Liver (tissue), 9 donors: ENCODE results near the gene ECSIT. TPM values are rescaled to one million over a fixed set of nuclear protein-coding genes. Genes with fewer than 3 reads are reported as not detected.

Experiments
- DNase-seq: peaks from one replicate; pipeline ENCODE4 v3.0.0-alpha.2; 2017; ENCODE audit warnings: low spot score
- H3K27ac ChIP-seq, 2 donors: one replicate each; pipeline ENCODE4 v1.7.0; 2013; ENCODE audit warnings: inconsistent platforms in 2 of 2, low read length in 2 of 2, control low read depth in 1 of 2, low read depth in 1 of 2, mild to moderate bottlenecking in 1 of 2
- H3K27me3 ChIP-seq, 4 donors: one replicate each; pipeline versions ENCODE4 v1.6.1 to v1.7.0; 2013; ENCODE audit warnings: low read length in 3 of 4, inconsistent platforms in 1 of 4, mild to moderate bottlenecking in 1 of 4, moderate library complexity in 1 of 4; ENCODE audit not compliant: control insufficient read depth in 4 of 4, insufficient read depth in 4 of 4
- H3K36me3 ChIP-seq, 4 donors: one replicate each; pipeline versions ENCODE4 v1.6.1 to v1.7.0; 2013; ENCODE audit warnings: low read length in 3 of 4, mild to moderate bottlenecking in 3 of 4, low read depth in 1 of 4, moderate library complexity in 1 of 4; ENCODE audit not compliant: control insufficient read depth in 4 of 4, insufficient read depth in 3 of 4
- H3K4me1 ChIP-seq, 4 donors: one replicate each; pipeline versions ENCODE4 v1.6.1 to v1.7.0; 2013; ENCODE audit warnings: low read length in 3 of 4, mild to moderate bottlenecking in 3 of 4, moderate library complexity in 1 of 4; ENCODE audit not compliant: control insufficient read depth in 4 of 4, insufficient read depth in 4 of 4
- H3K4me3 ChIP-seq, 3 donors: one replicate each; pipeline versions ENCODE4 v1.6.1 to v1.7.0; 2013; ENCODE audit warnings: low read length in 3 of 3, control low read depth in 1 of 3, low read depth in 1 of 3, mild to moderate bottlenecking in 1 of 3
- H3K9ac ChIP-seq, 2 donors: one replicate each; pipeline ENCODE4 v1.7.0; 2013; ENCODE audit warnings: low read length in 2 of 2, mild to moderate bottlenecking in 2 of 2, moderate library complexity in 2 of 2, control low read depth in 1 of 2, low read depth in 1 of 2
- H3K9me3 ChIP-seq, 4 donors: one replicate each; pipeline versions ENCODE4 v1.6.1 to v1.7.0; 2013; ENCODE audit warnings: low read length in 3 of 4; ENCODE audit not compliant: control insufficient read depth in 4 of 4
- ATF3 ChIP-seq: IDR thresholded peaks from 2 replicates; pipeline ENCODE4 v1.6.1; 2016; ENCODE audit warnings: antibody characterized with exemption
- CTCF ChIP-seq: fragments of 150-350 bp; IDR thresholded peaks from 2 replicates; pipeline ENCODE4 v1.5.1; 2017; ENCODE audit warnings: improper control_type of control experiment, low read depth, low read length; ENCODE audit not compliant: missing input control
- EGR1 ChIP-seq, 2 donors: IDR thresholded peaks; 2 replicates each; pipeline ENCODE4 v1.6.1; 2016 to 2018; ENCODE audit warnings: antibody characterized with exemption in 2 of 2, low read depth in 2 of 2
- FOXA1 ChIP-seq: IDR thresholded peaks from 2 replicates; pipeline ENCODE4 v1.6.1; 2016; ENCODE audit warnings: antibody characterized with exemption
- FOXA2 ChIP-seq: IDR thresholded peaks from 2 replicates; pipeline ENCODE4 v1.6.1; 2016; ENCODE audit warnings: antibody characterized with exemption
- GABPA ChIP-seq, 2 donors: IDR thresholded peaks in 1 of 2; conservative IDR thresholded peaks in 1 of 2; 2 replicates each; pipeline ENCODE4 v1.6.1; 2016; ENCODE audit warnings: antibody characterized with exemption in 2 of 2, mild to moderate bottlenecking in 1 of 2, moderate library complexity in 1 of 2
- HNF4A ChIP-seq, 2 donors: conservative IDR thresholded peaks; 2 replicates each; pipeline ENCODE4 v1.6.1; 2016; ENCODE audit warnings: antibody characterized with exemption in 2 of 2, mild to moderate bottlenecking in 2 of 2
- HNF4G ChIP-seq: IDR thresholded peaks from 2 replicates; pipeline ENCODE4 v1.6.1; 2016; ENCODE audit warnings: antibody characterized with exemption
- JUND ChIP-seq, 2 donors: IDR thresholded peaks; 2 replicates each; pipeline ENCODE4 v1.6.1; 2016; ENCODE audit warnings: antibody characterized with exemption in 2 of 2
- MAX ChIP-seq: IDR thresholded peaks from 2 replicates; pipeline ENCODE4 v1.6.1; 2016; ENCODE audit warnings: antibody characterized with exemption
- NR2F2 ChIP-seq: IDR thresholded peaks from 2 replicates; pipeline ENCODE4 v1.6.1; 2016; ENCODE audit warnings: antibody characterized with exemption
- RAD21 ChIP-seq, 2 donors: IDR thresholded peaks; 2 replicates each; pipeline ENCODE4 v1.6.1; 2016; ENCODE audit warnings: antibody characterized with exemption in 2 of 2, mild to moderate bottlenecking in 2 of 2
- REST ChIP-seq: IDR thresholded peaks from 2 replicates; pipeline ENCODE4 v1.6.1; 2016; ENCODE audit warnings: antibody characterized with exemption, mild to moderate bottlenecking
- RXRA ChIP-seq, 2 donors: IDR thresholded peaks; 2 replicates each; pipeline ENCODE4 v1.6.1; 2017 to 2018; ENCODE audit warnings: antibody characterized with exemption in 2 of 2, mild to moderate bottlenecking in 1 of 2
- SP1 ChIP-seq: IDR thresholded peaks from 2 replicates; pipeline ENCODE4 v1.6.1; 2018; ENCODE audit warnings: antibody characterized with exemption, mild to moderate bottlenecking
- TAF1 ChIP-seq: conservative IDR thresholded peaks from 2 replicates; pipeline ENCODE4 v1.6.1; 2016; ENCODE audit warnings: antibody characterized with exemption, mild to moderate bottlenecking
- YY1 ChIP-seq: IDR thresholded peaks from 2 replicates; pipeline ENCODE4 v1.6.1; 2016; ENCODE audit warnings: antibody characterized with exemption, mild to moderate bottlenecking
- ZBTB33 ChIP-seq: IDR thresholded peaks from 2 replicates; pipeline ENCODE4 v1.6.1; 2016; ENCODE audit warnings: antibody characterized with exemption
- WGBS: extraction: QIAGEN DNeasy Blood & Tissue Kit; methylation state at CpG from one replicate; pipeline ENCODE4 v1.1.7; 2013; 5-methylcytosine and 5-hydroxymethylcytosine counted together
- polyA plus RNA-seq, 2 donors: library from polyadenylated mRNA; stranded (reverse) in 1 of 2; unstranded in 1 of 2; fragments of 200-250 nt in 1 of 2; fragments of >200 nt in 1 of 2; fragmentation: Nextera tagmentation in 1 of 2; extraction: Ambion mirVana in 1 of 2; gene quantifications; one replicate each; pipeline versions ENCODE4 v1.2.1 to v1.2.3, GENCODE V29; 2013 to 2015
- total RNA-seq, 2 donors: library from RNA; depleted of rRNA; stranded (reverse); fragments of >200 nt; gene quantifications; one replicate each; pipeline ENCODE4 v1.2.3, GENCODE V29; 2014
- donor health status: healthy.
- donor health status: healthy.
- donor health status: healthy.
- donor health status: healthy.
- donor health status: healthy.

The ECSIT gene
- total and polyA plus RNA-seq, 4 donors: 20.5 to 37.4 (median 31.0) TPM

GRCh38 chr19:11535792-11536595 is 7.1 kb upstream of the ECSIT start:
- Histone ChIP-seq H3K9ac (peak overlapping the region in 1 of 2 donors; percentile 79), H3K27ac (peak overlapping the region in 1 of 2 donors; percentile 59), H3K4me1 (peaks cover 0 to 3% (median 3%) of the 10 kb centered on the region in 4 donors), H3K9me3 (no peaks in the 10 kb centered on the region), H3K36me3 (no peaks in the 10 kb centered on the region), H3K27me3 (peaks cover 0 to 5% (median 1%) of the 10 kb centered on the region in 4 donors), H3K4me3 (peak overlapping the region in 1 of 3 donors; percentile 12)
- 17% methylated on average over 54 of the region's 54 CpGs for WGBS
- DNase-seq: peak; percentile 95
- TF ChIP-seq FOXA1: no peak
- TF ChIP-seq EGR1 (IDR thresholded peaks at IDR 0.05; ENCODE audit: low read depth in 2 of 2): no peak
- TF ChIP-seq RAD21 (IDR thresholded peaks at IDR 0.05): peak; percentile 23 to 63
- TF ChIP-seq CTCF: peak; percentile 77
- TF ChIP-seq YY1: no peak
- no peak for TF ChIP-seq TAF1
- TF ChIP-seq REST: no peak
- TF ChIP-seq MAX: no peak
- TF ChIP-seq RXRA (IDR thresholded peaks at IDR 0.05): no peak
- no peak for TF ChIP-seq FOXA2
- no peak for TF ChIP-seq NR2F2
- TF ChIP-seq ATF3: no peak
- no peak for TF ChIP-seq HNF4A (conservative IDR thresholded peaks at IDR 0.05)
- no peak for TF ChIP-seq GABPA (IDR thresholded peaks at IDR 0.05 in 1 of 2, conservative IDR thresholded peaks at IDR 0.05 in 1 of 2)
- peak; percentile 17 for TF ChIP-seq SP1
- no peak for TF ChIP-seq HNF4G
- no peak for TF ChIP-seq ZBTB33
- peak; percentile 67 to 76 for TF ChIP-seq JUND (IDR thresholded peaks at IDR 0.05)
